ENCODE results near the gene WWP2.

The WWP2 gene

GRCh38 chr16:69888005-69888590, 126.0 kb downstream of the WWP2 start:
- no peak for DNase-seq (ENCODE audit: low read depth in 2 of 2, low spot score in 1 of 2)

- no peak for DNase-seq (ENCODE audit: low read depth in 2 of 2, low spot score in 1 of 2)
Measured at GRCh38 chr16:69889295-69889964, 127.3 kb downstream of the WWP2 start.

- no peak for DNase-seq (ENCODE audit: low read depth in 2 of 2, low spot score in 1 of 2)
Measured at GRCh38 chr16:69890114-69890891, 128.2 kb downstream of the WWP2 start.

- DNase-seq (ENCODE audit: low read depth in 2 of 2, low spot score in 1 of 2): no peak
Measured at GRCh38 chr16:69890892-69891282, 128.8 kb downstream of the WWP2 start.

- DNase-seq (ENCODE audit: low read depth in 2 of 2, low spot score in 1 of 2): no peak
Measured at GRCh38 chr16:69892378-69892777, 130.2 kb downstream of the WWP2 start.

- no peak for DNase-seq (ENCODE audit: low read depth in 2 of 2, low spot score in 1 of 2)
Measured at GRCh38 chr16:69893106-69893505, 131.0 kb downstream of the WWP2 start.

GRCh38 chr16:69894676-69895075, 132.5 kb downstream of the WWP2 start:
- DNase-seq (ENCODE audit: low read depth in 2 of 2, low spot score in 1 of 2): no peak

- no peak for DNase-seq (ENCODE audit: low read depth in 2 of 2, low spot score in 1 of 2)
Measured at GRCh38 chr16:69903865-69904415, 141.8 kb downstream of the WWP2 start.

GRCh38 chr16:69904495-69905170, 142.5 kb downstream of the WWP2 start:
- DNase-seq (ENCODE audit: low read depth in 2 of 2, low spot score in 1 of 2): no peak

- DNase-seq (ENCODE audit: low read depth in 2 of 2, low spot score in 1 of 2): no peak
Measured at GRCh38 chr16:69905171-69905555, 143.0 kb downstream of the WWP2 start.

- DNase-seq (ENCODE audit: low read depth in 2 of 2, low spot score in 1 of 2): no peak
Measured at GRCh38 chr16:69906838-69907401, 144.8 kb downstream of the WWP2 start.

GRCh38 chr16:69909043-69909442, 146.9 kb downstream of the WWP2 start:
- DNase-seq (ENCODE audit: low read depth in 2 of 2, low spot score in 1 of 2): no peak

GRCh38 chr16:69909760-69910159, 147.6 kb downstream of the WWP2 start:
- no peak for DNase-seq (ENCODE audit: low read depth in 2 of 2, low spot score in 1 of 2)

GRCh38 chr16:69910964-69911363, 148.8 kb downstream of the WWP2 start:
- DNase-seq (ENCODE audit: low read depth in 2 of 2, low spot score in 1 of 2): no peak

GRCh38 chr16:69916462-69916861, 154.3 kb downstream of the WWP2 start:
- no peak for DNase-seq (ENCODE audit: low read depth in 2 of 2, low spot score in 1 of 2)

- no peak for DNase-seq (ENCODE audit: low read depth in 2 of 2, low spot score in 1 of 2)
Measured at GRCh38 chr16:69917311-69917710, 155.2 kb downstream of the WWP2 start.

- DNase-seq (ENCODE audit: low read depth in 2 of 2, low spot score in 1 of 2): no peak
Measured at GRCh38 chr16:69917739-69918138, 155.6 kb downstream of the WWP2 start.

- DNase-seq (ENCODE audit: low read depth in 2 of 2, low spot score in 1 of 2): no peak
Measured at GRCh38 chr16:69918241-69918640, 156.1 kb downstream of the WWP2 start.

GRCh38 chr16:69921127-69921526, 159.0 kb downstream of the WWP2 start:
- DNase-seq (ENCODE audit: low read depth in 2 of 2, low spot score in 1 of 2): no peak

- DNase-seq (ENCODE audit: low read depth in 2 of 2, low spot score in 1 of 2): no peak
Measured at GRCh38 chr16:69922200-69922599, 160.1 kb downstream of the WWP2 start.

Data from stimulated activated CD8-positive, alpha-beta memory T cell treated with anti-CD3 and anti-CD28 coated beads, Interleukin-4, amount 100 ng/mL, for 4 hours (primary cell).